Loucy (cell line): ENCODE data around the gene CTSF.
"Not testable (repeated sequence)": the region's sequence is repeated elsewhere in the genome, so short reads cannot be mapped to it uniquely, and the experiment has no call there.

Source experiments
- H2AFZ ChIP-seq: fragments of 200-600 bp; sonication (generic); 2 replicates; pipeline ENCODE4 v1.6.0; 2016; ENCODE audit warnings: antibody characterized with exemption, mild to moderate bottlenecking, low read length, moderate library complexity
- H3F3A ChIP-seq: fragments of 200-600 bp; 2 replicates; pipeline ENCODE4 v1.6.0; 2016; ENCODE audit warnings: antibody characterized with exemption, low read depth, mild to moderate bottlenecking
- H3K27me3 ChIP-seq: fragments of 200-600 bp; sonication (generic); 2 replicates; pipeline ENCODE4 v1.6.1; 2014; ENCODE audit warnings: low read length, mild to moderate bottlenecking; ENCODE audit not compliant: insufficient read depth, poor library complexity, severe bottlenecking
- H3K36me3 ChIP-seq: fragments of 200-600 bp; sonication (generic); 2 replicates; pipeline ENCODE4 v1.6.1; 2016; ENCODE audit warnings: low read length; ENCODE audit not compliant: insufficient read depth
- H3K4me1 ChIP-seq: fragments of 200-600 bp; sonication (generic); 2 replicates; pipeline ENCODE4 v1.5.1; 2014; ENCODE audit warnings: low read length, mild to moderate bottlenecking; ENCODE audit not compliant: insufficient read depth, poor library complexity, severe bottlenecking
- H3K4me2 ChIP-seq: fragments of 200-600 bp; sonication (generic); 2 replicates; pipeline ENCODE4 v1.6.0; 2014; ENCODE audit warnings: antibody characterized with exemption, low read length, low read depth, mild to moderate bottlenecking; ENCODE audit not compliant: poor library complexity, severe bottlenecking
- H3K4me3 ChIP-seq: fragments of 200-600 bp; sonication (generic); 2 replicates; pipeline ENCODE4 v1.5.1; 2014; ENCODE audit warnings: low read length, mild to moderate bottlenecking, mixed read lengths; ENCODE audit not compliant: poor library complexity, severe bottlenecking
- H3K79me2 ChIP-seq: fragments of 200-600 bp; sonication (generic); 2 replicates; pipeline ENCODE4 v1.6.1; 2014; ENCODE audit warnings: low read length; ENCODE audit not compliant: insufficient read depth
- H3K9ac ChIP-seq: fragments of 200-600 bp; sonication (generic); 2 replicates; pipeline ENCODE4 v1.6.0; 2014; ENCODE audit warnings: mild to moderate bottlenecking, low read depth, low read length, moderate library complexity; ENCODE audit not compliant: poor library complexity, severe bottlenecking
- H3K9me2 ChIP-seq: fragments of 200-600 bp; sonication (generic); replicated peaks from 2 replicates; pipeline ENCODE4 v1.6.1; 2016; ENCODE audit warnings: low read depth, low read length, mixed read lengths
- H3K9me3 ChIP-seq: fragments of 200-600 bp; sonication (generic); 2 replicates; pipeline ENCODE4 v1.6.1; 2014; ENCODE audit warnings: mild to moderate bottlenecking, antibody characterized with exemption, low read length, low read depth; ENCODE audit not compliant: insufficient read depth
- H4K20me1 ChIP-seq: fragments of 200-600 bp; sonication (generic); 2 replicates; pipeline ENCODE4 v1.6.0; 2014; ENCODE audit warnings: antibody characterized with exemption, low read length, mild to moderate bottlenecking; ENCODE audit not compliant: insufficient read depth, poor library complexity, severe bottlenecking
- EZH2phosphoT487 ChIP-seq: fragments of 200-600 bp; IDR thresholded peaks from 2 replicates; pipeline ENCODE4 v1.6.1; 2018; ENCODE audit warnings: antibody characterized with exemption, mild to moderate bottlenecking, moderate library complexity, borderline replicate concordance
- TF ChIP-seq, protein P1 (sequence below): fragments of 200-600 bp; sonication (generic); conservative IDR thresholded peaks from 2 replicates; pipeline ENCODE4 v1.5.1; 2014; ENCODE audit warnings: mild to moderate bottlenecking, antibody characterized with exemption, low read length

Gene CTSF

DNA sequence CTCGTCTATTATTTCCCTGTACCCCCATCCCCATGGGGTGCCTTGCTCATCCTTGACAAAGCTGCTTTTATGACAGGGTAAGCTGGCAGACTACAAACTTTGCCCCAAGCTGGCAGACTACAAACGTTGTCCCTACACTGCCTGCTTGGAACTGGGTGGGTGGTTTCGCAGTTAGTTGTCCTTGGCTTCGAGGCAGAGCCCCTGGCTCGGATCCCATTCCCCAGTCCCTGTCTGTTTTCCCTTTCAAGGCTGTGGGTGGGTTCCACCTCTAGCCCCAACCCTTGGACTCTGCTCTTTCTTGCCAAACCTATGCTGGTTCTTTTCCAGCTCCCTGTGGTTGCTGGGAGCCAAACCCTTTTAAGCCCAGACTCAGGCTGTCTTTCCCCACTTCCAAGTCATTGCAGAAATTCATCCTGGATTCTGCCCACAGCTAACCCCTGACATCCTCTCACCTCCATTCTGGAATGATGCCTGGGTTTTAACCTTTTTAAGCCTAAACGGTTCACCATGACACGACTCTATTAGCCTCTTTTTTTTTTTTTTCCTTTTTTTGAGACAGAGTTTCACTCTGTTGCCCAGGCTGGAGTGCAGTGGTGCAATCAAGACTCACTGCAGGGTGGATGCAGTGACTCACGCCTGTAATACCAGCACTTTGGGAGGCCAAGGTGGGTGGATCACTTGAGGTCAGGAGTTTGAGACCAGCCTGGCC, 38.9 kb upstream of the CTSF start:
- no peak overlapping the region for H3K4me2 ChIP-seq
- no peak for TF ChIP-seq EZH2phosphoT487
- TF ChIP-seq, protein P1, sequence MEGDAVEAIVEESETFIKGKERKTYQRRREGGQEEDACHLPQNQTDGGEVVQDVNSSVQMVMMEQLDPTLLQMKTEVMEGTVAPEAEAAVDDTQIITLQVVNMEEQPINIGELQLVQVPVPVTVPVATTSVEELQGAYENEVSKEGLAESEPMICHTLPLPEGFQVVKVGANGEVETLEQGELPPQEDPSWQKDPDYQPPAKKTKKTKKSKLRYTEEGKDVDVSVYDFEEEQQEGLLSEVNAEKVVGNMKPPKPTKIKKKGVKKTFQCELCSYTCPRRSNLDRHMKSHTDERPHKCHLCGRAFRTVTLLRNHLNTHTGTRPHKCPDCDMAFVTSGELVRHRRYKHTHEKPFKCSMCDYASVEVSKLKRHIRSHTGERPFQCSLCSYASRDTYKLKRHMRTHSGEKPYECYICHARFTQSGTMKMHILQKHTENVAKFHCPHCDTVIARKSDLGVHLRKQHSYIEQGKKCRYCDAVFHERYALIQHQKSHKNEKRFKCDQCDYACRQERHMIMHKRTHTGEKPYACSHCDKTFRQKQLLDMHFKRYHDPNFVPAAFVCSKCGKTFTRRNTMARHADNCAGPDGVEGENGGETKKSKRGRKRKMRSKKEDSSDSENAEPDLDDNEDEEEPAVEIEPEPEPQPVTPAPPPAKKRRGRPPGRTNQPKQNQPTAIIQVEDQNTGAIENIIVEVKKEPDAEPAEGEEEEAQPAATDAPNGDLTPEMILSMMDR, result no peak
- no peaks in the 10 kb centered on the region for H3K9me3 ChIP-seq
- H3K36me3 ChIP-seq, result no peaks in the 10 kb centered on the region
- H3K4me1 ChIP-seq, result peaks cover 12% of the 10 kb centered on the region
- no peaks in the 10 kb centered on the region for H3F3A ChIP-seq
- H3K4me3 ChIP-seq, result no peak overlapping the region
- H3K9me2 ChIP-seq, result no peaks in the 10 kb centered on the region
- no peaks in the 10 kb centered on the region for H3K27me3 ChIP-seq
- no peak overlapping the region for H2AFZ ChIP-seq
- H4K20me1 ChIP-seq, result no peaks in the 10 kb centered on the region
- no peak overlapping the region for H3K9ac ChIP-seq
- H3K79me2 ChIP-seq, result no peaks in the 10 kb centered on the region

DNA sequence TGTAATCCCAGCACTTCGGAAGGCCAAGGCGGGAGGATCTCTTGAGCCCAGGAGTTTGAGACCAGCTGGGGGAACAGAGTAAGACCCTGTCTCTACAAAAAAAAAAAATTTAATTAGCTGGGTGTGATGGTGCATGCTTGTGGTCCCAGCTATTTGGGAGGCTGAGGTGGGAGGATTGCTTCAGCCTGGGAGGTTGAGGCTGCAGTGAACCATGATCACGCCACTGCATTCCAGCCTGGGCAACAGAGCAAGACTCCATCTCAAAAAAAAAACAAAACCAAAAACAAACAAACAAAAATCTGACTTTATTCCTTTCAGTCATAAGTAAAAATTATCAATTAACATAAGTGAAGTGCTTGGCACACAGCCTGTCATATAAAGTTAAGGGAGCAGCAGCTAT, 38.2 kb upstream of the CTSF start:
- not testable (repeated sequence) for H2AFZ ChIP-seq, H3K9ac ChIP-seq, H3K27me3 ChIP-seq, H4K20me1 ChIP-seq, H3K4me3 ChIP-seq, H3K36me3 ChIP-seq, H3K9me2 ChIP-seq, H3F3A ChIP-seq, H3K9me3 ChIP-seq, H3K4me2 ChIP-seq, H3K79me2 ChIP-seq
- peaks cover 12% of the 10 kb centered on the region for H3K4me1 ChIP-seq

DNA sequence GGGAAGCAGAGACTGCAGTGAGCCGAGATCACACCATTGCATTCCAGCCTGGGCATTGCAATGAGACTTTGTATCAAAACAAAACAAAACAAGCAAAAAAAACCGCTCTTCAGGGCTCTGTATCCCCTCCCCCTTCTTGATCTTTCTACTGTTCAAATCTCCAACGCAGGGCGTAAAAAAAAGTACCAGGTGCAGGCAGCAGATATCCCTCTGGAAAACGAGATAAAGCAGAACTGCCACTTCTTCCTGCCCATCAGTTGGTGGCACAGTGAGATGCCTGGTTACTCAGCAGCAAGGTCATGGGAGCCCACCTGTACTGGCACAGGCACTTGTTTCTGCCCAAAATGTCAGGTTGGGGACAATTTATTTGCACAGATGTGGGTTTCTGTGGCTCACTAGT, 35.7 kb upstream of the CTSF start:
- Histone ChIP-seq H4K20me1 (no peaks in the 10 kb centered on the region), H3K36me3 (no peaks in the 10 kb centered on the region), H3K9me3 (no peaks in the 10 kb centered on the region), H3K9me2 (no peaks in the 10 kb centered on the region), H3K4me3 (no peak overlapping the region), H3K9ac (no peak overlapping the region), H3K4me1 (no peaks in the 10 kb centered on the region), H3K79me2 (no peaks in the 10 kb centered on the region), H3F3A (no peaks in the 10 kb centered on the region), H2AFZ (no peak overlapping the region), H3K27me3 (no peaks in the 10 kb centered on the region), H3K4me2 (no peak overlapping the region)
- no peak for TF ChIP-seq EZH2phosphoT487
- TF ChIP-seq, protein P1, result no peak

DNA sequence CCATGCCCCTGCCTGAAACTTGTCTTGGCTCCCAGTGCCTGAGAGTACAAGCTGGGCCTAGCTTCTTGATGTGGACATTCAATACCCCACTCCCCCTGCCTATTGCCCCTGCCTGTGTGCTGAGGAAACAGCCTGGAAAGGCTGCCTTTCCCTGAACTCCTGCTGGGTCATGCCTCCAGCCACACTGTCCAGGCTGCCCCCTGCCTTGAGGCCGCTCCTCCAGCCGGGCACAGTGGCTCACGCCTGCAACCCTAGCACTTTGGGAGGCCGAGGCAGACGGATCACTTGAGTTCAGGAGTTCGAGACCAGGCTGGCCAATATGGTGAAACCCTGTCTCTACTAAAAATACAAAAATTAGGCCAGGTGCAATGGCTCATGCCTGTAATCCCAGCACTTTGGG, 34.7 kb upstream of the CTSF start:
- Histone ChIP-seq H3F3A (no peaks in the 10 kb centered on the region), H4K20me1 (no peaks in the 10 kb centered on the region), H3K4me2 (no peak overlapping the region), H3K36me3 (no peaks in the 10 kb centered on the region), H2AFZ (no peak overlapping the region), H3K9me3 (no peaks in the 10 kb centered on the region), H3K27me3 (no peaks in the 10 kb centered on the region), H3K9ac (no peak overlapping the region), H3K9me2 (no peaks in the 10 kb centered on the region), H3K4me3 (no peak overlapping the region), H3K79me2 (no peaks in the 10 kb centered on the region), H3K4me1 (no peaks in the 10 kb centered on the region)
- TF ChIP-seq EZH2phosphoT487, result no peak
- TF ChIP-seq, protein P1, result no peak
